ENCODE results near the gene DIAPH2.
"Not testable (repeated sequence)": the region's sequence is repeated elsewhere in the genome, so short reads cannot be mapped to it uniquely, and the experiment has no call there.

Gene DIAPH2

DNA sequence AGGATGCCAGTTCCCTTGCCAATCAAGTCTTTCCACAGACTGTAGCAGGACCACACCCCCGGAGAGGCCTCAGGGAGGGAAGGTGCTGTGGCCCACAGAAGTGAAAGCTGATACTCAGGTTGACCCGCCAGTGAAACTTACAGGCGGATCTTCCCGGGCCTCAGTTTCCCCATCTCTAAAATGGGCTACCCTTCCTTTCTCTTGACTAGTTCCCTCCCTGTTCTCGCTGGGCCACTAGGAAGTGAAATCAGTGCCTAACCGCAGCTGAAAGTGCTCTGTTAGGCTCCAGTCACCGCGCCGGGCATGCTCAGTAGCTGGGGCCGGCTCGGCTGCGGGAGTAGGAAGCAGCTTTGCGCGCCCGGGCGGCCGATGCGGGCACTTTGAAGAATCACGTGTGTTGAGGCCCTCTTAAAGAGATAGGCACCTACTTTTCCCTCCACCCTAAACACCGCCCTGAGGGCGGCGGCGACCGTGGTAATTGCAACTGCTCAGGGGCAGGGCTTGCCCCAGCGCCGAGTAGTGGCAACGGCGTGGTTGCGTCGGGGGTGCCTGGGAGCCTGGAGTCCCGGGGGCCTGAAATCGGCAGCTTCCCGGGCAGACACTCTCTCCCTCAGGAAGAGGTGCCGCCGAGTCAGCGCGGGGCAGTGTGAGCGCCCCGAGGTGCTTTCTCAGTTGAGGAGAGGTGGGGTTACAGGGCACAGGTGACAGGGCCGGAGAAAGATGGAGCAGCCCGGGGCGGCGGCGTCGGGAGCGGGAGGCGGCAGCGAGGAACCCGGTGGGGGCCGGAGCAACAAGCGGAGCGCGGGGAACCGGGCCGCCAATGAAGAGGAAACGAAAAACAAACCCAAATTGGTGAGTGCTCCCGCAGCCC is at the start of gene DIAPH2:
TSS of gene DIAPH2 (plus strand) at position 504 of the 871 bp plus-strand sequence.
- no peak for DNase-seq

DNA sequence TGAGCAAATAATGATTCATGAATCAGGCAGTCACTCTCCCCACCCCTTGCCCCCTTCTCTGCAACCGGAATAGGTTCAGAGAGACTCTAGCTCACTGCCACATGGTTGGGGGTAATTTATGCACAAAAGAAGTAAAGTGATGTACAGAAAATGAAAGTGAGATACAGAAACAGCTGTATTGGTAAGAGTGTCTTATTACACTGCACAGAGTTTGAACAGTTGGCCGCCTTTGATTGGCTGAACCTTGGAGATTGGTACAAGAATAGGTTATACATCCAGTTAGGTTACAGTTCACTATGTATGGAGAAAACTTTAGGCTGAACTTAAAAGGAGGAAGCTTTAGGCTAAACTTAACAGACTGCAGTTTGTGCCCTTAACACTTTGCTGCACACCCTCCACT is 34.6 kb upstream of the DIAPH2 start:
- DNase-seq: no peak

DNA sequence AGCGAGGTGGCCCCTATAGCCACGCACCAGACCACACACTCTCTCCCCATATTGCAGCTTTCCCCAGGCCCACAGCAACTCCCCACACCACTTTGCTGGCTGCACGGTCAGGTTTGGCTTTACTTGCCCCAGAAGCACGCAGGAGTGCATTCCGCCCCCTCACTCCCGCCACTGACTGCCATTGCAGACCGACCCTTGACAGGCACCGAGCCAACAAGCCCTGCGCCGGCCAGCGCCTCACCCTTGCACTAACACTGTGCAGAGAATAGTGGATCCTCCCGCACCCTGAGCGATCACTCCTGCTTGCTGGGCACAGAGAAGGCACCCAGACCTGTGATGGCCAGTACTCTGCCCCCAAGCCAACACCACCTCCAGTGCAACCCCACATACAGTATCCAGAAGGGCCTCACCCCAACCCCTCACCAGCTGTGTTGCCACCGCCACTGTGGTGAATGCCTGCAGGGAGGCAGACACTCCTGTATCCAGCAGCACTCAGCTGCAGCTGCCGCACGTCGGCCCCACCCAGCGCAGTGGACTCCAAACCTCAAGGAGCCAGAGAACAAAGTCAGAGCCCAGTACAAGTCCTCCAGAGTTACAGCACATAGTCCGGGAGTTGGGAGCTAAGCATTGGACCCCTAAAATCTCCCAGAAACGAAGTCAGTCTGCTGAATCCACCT is 28.6 kb upstream of the DIAPH2 start:
- no peak for DNase-seq

DNA sequence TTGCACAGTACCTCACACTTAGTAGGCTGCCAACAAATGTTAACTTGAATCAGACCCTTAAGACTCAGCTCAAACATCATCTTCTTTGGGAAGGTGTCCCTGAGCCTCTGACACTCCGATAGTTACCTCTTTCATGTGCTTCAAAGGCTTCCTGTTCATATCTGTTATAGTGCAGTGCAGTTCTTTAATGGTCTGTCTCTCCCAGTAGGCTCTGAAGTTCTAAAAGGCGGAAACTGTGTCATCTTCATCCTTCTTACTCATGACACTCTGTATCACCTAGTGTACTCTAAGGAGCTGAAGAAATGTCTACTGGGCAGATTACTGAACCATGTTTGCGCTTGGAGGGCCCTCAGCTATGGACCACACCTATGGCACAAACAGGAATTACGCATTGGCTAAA is 2.1 kb upstream of the DIAPH2 start:
- no peak for DNase-seq

DNA sequence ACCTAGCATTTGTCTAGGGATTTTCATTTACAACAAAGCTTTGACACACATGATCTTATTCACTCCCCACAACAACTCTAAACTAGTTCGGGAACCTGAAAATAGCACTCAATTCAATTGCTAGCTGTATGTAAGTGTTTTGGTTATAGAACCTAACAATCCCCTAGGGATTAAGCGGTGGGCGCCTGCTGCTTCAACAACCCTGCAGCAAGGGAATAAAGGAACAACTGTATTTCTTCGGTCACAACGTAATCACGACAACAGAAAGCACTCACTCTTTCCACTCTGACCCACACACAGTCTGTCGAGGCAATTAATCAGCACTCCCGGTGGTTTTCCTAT is 674 bp upstream of the DIAPH2 start:
- DNase-seq: no peak

DNA sequence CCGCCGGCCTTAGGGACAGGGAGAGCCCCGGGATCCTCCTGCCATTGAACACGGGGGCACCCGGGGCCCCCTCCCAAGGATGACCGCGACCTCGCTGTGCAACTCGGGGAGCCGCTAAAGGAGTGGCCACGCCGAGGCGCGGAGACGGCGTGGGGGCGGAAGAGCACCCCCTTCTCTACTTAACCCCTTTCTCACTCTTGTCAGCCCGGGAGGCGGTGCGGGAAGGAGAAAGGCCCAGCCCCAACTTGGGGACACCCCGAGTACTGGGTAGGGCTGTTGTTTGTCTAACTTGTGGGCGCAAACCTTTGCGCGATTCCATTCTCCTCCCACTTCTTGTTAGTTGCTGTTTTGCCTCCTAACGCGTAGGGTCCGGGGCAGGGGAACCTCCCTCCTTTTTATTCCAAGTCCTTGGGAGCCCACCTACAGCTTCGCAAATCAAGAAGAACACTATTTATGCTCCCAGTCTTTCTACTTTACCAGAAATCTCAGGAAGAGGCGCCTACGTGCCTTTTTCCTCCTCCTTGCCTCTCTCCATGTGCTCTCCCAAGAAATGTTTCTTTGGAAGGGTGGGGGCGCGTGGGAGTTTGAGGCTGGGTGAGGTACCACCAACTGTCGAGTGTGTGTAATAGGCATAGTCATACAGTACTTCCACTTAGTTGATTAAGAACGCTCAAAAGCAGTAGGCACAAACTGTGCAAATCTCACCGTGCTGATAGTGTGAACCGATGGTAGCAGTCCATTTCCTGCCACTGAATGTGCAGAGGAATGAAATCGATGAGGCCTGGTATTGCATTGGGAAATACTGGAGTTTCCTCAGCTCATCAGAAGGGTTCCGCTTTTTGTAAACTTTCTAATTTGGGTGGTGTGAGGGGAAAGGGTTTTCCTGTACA is 813 bp downstream of the DIAPH2 start:
- DNase-seq: no peak

DNA sequence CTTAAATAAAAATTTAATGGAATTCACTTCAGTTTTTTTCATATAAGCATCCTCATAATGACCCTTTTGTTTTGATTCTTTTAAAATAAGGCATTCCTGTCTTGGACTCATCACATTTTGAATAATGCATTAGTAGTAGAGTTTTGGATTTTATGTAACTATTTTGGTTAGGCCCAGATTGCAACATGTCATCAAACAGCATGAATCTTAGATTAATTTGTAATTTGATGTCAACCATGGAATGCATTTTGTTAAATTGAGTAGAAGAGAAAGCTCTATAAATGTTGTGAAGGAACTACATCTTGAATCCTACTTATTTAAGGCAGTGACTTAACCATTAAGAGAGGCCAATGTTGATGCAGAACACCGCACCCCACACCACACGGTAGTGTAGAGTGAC is 3.1 kb downstream of the DIAPH2 start:
- DNase-seq: no peak

DNA sequence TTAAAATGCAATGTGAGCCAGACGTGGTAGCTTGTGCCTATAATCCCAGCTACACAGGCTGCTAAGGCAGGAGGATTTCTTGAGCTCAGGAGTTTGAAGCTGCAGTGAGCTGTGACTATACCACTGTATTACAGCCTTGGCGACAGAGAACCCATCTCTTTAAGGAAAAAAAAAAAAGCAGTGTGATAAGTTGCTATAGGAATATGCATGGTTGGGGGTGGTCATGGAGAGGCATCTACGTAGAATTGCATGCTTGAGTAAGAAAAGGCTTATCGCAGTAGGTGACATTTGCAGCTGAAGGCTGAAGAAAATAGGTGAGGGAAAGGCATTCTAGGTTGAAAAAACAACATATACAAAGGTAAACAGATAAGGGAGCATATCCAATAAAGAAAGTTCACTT is 4.1 kb downstream of the DIAPH2 start:
- no peak for DNase-seq

DNA sequence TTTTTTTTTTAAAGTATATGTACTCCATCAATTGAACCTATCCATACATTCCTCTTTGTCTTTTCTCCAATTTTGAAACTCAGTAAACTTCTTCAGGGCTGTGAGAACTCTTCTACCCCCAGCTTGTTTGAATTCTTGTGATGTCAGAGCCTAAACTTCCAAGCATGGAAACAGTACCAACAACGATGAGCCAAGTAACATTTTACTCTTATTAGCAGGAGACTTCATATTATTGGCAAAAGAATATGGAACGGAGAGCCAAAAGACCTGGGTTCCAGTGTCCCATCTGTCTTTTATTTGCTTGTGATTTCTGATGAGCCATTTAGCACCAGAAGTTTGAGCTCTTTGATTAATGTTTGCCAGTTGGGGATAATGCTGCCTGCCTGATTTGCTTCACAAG is 5.3 kb downstream of the DIAPH2 start:
- no peak for DNase-seq

DNA sequence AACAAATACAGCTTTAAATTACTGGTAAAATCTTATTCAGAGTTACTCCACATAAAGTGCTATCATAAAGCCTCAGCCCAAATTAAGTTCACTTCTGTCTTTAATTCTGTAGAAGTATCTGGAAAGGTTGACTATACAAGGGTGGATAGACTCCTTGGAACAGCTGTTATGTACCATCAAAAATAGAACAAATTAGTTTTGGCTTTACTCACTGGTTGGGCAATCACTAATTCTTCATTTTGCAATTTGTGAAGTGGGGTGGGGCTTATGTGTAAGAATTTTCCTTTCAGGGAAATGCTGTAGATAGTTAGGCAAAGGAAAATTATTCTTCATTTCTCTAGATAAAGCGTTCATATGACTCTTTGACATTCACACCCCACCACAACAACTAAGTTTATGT is 7.8 kb downstream of the DIAPH2 start:
- DNase-seq: no peak

DNA sequence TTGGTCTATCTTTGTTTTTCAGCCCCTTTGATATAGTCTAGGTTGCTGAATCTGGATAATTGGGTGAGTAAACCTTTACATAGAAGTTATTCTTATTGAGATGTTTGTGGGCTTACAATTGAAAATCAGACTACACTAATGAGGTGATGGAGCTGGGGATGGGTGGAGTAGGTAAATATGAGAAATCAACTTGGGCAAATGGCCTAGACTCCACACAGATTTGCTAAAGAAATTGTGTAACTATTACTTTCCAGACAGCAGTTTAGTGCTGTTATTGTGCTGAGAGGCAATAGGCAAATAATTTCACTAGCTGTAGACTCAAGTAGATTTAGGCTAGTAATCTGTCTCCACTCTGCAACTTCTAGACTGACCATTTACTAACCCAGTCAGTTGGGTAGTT is 8.2 kb downstream of the DIAPH2 start:
- DNase-seq: no peak

DNA sequence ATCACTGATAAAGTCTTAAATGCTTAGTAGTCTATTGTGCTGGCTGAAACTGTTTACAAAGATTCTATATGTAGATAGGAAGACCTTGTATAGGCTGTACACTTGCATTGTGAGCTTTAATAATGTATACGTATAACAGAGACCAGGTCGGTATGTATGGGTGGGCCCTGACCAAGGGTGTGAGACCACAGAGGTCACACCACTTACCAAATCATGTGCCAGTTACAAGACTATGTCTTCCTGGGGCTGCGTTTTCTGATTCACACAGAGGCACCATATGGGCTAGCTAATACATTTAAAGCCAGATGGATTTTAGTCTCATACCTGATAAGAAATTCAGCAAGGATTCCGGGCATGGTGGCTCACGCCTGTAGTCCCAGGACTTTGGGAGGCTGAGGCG is 8.8 kb downstream of the DIAPH2 start:
- DNase-seq: no peak

DNA sequence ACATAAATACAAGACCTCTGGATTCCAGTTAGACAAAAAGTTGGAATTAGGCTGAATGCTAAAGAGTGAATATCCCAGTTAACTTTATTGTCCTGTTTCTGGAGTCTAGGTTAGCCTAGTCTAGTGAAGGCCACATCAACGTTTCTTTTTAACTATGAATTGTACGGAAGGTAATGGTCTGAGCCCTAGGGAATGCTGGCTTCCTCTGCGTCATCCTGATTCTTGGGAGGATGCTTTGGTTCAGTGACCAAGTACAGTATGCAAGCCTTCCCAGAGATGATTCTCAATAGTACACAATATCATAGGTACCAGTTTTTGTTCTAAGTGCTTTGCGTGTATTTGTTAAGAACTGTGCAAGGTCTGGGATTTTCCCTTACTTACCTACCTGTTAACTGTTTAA is 11.8 kb downstream of the DIAPH2 start:
- DNase-seq: no peak

DNA sequence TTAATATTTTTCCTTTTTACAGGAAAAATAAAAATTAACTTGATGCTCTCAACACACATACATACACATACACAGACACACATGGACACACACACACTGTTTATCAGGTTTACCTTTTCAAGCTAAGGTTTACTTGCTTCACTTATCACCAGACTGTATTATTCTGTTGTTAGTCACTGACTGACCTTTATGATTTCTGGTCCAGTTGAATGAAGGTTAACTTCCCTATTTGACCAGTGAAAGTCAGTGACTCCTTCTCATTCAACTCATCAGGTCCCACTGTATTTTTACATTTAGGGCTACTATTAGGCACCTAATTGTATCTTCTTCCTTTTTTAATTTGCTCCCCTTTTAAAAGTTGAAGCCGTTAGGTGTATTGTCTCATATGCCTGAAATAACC is 16.0 kb downstream of the DIAPH2 start:
- DNase-seq: no peak

DNA sequence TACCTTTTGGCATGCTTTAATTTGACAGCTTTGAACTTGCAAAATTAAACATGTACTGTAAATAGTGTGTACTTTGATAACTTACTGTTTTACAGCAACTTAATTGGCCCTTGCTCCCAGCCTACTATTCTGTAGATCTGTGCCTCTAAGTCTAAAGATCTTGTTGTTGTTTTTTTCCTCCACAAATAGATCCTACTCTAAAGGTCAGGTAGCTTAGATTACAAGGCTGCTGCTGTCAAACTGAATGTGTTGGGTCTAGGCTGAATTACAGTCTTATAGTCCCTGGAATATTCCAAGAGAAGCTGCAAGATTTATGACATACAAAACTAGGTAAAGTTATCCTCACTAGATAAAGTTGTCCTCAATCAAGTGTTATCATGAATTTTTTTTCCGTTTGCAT is 18.7 kb downstream of the DIAPH2 start:
- no peak for DNase-seq

DNA sequence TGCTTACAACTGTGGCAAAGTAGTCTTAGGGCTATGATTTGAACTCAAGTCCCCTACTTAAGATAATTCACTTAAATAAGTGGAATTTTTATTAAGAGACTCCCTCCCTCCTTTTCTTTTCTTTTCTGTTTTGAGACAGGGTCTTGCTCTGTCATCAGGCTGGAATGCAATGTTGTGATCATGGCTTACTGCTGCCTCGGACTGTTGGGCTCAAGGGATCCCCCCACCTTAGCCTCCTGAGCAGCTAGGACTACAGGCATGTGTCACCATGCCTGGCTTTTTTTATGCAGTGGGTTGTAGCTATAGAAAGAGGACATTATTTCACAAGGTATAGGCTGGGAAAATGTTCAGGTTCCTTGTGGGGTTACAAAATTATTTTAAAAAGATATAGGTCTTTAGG is 19.2 kb downstream of the DIAPH2 start:
- no peak for DNase-seq

DNA sequence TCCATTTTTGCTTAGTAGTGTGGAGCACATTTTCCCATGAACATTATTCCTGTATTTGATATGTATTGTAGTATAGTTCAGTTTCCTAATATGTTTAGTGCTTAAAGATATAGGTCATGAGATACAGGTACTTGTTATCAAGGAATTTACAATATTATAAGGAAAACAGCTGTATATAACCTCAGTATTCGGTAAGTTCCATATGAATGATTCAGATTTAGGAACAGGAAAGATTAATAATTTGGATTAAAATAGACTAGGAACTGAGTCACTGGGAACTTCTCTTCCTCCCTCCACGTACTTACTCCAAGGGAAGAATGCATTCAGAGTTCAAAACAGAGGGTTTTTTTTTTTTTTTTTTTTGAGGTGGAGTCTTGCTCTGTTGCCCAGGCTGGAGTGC is 20.0 kb downstream of the DIAPH2 start:
- DNase-seq: no peak

DNA sequence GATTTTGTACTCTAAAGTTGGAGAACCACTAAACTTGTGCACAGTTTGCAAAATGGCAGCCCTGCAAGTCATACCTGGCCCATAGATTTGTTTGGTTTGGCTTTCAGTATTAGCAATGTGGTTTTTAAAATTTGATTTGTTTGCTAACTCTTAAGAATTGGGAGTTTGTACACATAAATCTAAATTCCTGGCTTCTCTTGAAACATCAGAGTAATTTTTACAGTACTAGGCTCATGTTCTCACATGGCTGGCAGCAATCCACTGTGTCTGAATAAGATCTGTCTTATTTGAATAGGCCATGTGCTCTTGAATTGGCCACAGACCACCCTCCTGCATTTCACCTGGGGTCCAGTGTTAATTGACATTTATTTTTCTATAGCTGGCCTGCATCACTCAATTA is 21.3 kb downstream of the DIAPH2 start:
- DNase-seq: no peak

DNA sequence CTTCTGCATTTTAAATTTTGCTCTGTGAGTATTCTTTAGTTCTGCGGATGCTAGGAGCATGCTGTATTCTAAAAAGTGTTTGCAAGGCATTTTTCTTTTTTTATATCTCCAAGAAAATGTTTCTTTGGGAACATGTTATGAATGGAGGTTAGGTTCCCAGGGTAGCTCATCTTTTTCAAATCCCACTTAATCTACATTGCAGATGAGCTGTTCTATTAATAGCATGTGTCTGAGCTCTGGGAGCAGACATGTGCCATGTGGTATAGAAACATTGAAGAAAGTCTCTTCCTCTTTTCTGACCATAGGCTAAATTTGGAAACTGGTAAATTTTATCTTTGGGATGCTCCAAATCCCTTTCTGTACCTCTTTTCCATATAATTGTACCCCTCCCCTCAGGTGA is 23.2 kb downstream of the DIAPH2 start:
- DNase-seq: no peak

DNA sequence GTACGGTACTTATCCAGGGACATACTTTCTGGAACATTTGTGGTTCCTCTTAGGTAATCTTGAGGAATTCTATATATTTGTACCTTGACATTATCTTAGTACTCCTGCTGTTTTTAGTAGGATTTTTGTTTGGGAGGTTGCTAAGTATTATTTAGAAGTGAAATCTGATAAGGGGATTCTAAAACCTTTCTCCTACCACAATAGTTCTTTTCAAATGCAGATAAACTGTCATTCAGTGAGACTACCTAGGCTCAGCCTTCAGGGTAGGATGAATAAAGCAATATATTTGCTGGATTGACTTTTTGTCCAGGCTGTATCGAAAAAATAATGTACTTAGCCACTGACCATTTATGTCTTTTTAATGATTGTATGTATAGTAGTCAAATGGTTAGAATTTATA is 25.4 kb downstream of the DIAPH2 start:
- DNase-seq: no peak

DNA sequence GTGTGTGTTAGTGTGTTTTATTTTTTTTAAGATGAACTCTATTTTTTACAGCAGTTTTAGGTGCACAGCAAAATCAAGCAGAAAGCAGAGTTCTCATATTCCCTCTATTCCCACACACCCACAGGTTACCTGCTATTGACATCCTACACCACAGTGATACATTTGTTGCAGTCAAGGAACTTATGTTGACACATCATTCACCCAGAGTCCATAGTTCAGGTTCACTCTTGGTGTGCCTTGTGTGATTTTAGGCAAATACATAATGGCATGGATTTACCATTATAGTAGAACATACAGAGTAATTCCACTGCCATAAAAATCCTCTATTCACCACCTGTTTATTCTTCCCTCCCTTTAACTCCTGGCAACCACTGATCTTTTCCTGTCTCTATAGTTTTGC is 28.7 kb downstream of the DIAPH2 start:
- peak; percentile 52 for DNase-seq

DNA sequence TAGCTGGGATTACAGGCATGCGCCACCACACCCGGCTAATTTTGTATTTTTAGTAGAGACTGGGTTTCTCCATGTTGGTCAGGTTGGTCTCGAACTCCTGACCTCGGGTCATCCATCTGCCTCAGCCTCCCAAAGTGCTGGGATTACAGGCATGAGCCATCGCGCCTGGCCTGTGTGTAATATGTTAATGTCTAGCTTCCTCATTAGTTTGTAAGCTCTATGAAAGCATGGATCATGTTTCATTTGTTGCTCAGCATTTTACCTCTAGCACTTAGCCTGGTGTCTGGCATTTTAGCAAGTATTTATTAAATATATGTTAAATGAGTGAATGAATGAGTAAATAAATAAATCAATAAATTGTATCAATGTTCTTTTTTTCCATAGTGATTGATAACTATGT is 29.8 kb downstream of the DIAPH2 start:
- DNase-seq: not testable (repeated sequence)

DNA sequence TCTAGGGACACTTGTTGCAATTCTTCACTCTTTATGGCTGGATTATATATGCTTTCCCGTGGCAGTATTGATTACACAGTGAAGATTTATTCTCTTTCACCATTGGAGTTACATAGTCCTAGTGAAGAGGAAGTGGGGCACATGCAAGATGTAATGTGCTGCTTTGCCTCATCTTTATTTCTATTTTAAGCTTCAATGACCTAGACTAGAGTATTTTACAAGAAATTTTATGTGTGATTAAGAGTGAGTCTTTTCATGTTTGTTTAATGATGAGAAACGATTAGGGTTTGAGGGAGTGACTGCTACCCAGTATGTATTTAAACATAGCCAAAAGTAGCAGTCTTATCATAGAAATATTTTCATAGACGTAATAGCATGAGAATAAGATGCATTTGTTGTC is 30.8 kb downstream of the DIAPH2 start:
- no peak for DNase-seq
